ENCODE measurements around the gene MAPKAPK5. TPM values are rescaled to one million over a fixed set of nuclear protein-coding genes. Genes with fewer than 3 reads are reported as not detected.
"Not testable (repeated sequence)": the region's sequence is repeated elsewhere in the genome, so short reads cannot be mapped to it uniquely, and the experiment has no call there.

Gene MAPKAPK5
- total and polyA plus RNA-seq, 10 of the 15 experiments (the other 5 are each of a cell fraction or from before 2014, with no cell fraction given) = 12.6 to 54.3 (median 41.5) TPM

DNA sequence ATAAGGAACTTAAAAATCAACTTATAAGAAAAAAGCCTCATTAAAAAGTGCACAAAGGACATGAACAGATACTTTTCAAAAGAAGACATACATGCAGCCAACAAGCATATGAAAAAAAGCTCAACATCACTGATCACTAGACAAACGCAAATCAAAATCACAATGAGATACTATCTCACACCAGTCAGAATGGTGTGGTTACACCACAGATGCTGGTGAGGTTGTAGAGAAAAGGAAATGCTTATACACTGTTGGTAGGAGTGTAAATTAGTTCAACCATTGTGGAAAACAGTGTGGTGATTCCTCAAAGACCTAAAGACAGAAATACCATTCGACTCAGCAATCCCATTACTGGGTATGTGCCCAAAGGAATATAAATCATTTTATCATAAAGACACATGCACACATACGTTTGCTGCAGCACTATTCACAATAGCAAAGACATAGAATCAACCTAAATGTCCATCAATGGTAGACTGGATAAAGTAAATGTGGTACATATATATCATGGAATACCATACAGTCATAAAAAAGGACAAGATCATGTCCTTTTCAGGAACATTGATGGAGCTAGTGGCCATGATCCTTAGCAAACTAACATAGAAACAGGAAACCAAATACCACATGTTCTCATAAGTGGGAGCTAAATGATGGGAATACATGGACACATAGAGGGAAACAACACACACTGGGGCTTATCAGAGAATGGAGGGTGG, 109.1 kb downstream of the MAPKAPK5 start:
- H3K4me2 ChIP-seq (ENCODE audit: control insufficient read depth, insufficient read depth); H3K27me3 ChIP-seq (replicated peaks in 1 of 2; ENCODE audit: control insufficient read depth in 2 of 2, insufficient read depth in 2 of 2, low read length in 1 of 2); H3K27ac ChIP-seq (ENCODE audit: control insufficient read depth, insufficient read depth); ATAC-seq; H3K4me1 ChIP-seq (ENCODE audit: control insufficient read depth, insufficient read depth, low read length); in situ Hi-C loops (cut with MboI); DNase-seq (ENCODE audit: low read depth, low spot score); H3K9ac ChIP-seq (ENCODE audit: control insufficient read depth, insufficient read depth, low read length); H3K79me2 ChIP-seq (ENCODE audit: control insufficient read depth, insufficient read depth, low read length); FAIRE-seq; intact Hi-C loops (cut with micrococcal nuclease; ENCODE audit: unreplicated experiment); H4K20me1 ChIP-seq (ENCODE audit: control insufficient read depth, insufficient read depth); RAD21 ChIA-PET (ENCODE audit: unreplicated experiment); H3K36me3 ChIP-seq (ENCODE audit: control insufficient read depth in 2 of 2, insufficient read depth in 2 of 2, low read length in 1 of 2); BruUV-seq (replicated peaks); H3K4me3 ChIP-seq; H2AFZ ChIP-seq (ENCODE audit: control insufficient read depth, low read depth, low read length); H3K9me3 ChIP-seq (replicated peaks; ENCODE audit: control insufficient read depth, insufficient read depth, low read length): not testable (repeated sequence)
- whole genome bisulfite sequencing (ENCODE audit: insufficient coverage, insufficient replicate concordance, low lambda C conversion rate, missing lambda C conversion rate) = 63% methylated on average over 3 of the region's 3 CpGs
- ChIA-PET POLR2A (interaction anchor here (0.5 kb wide), 1 partner anchor 237 kb away, joined by 3 read pairs; no protein-coding TSS in a partner anchor), CTCF (interaction anchor here (0.7 kb wide), 1 partner anchor 247 kb away, joined by 3 read pairs; no protein-coding TSS in a partner anchor), SMC1A (ENCODE audit: uncharacterized antibody, unreplicated experiment) (interaction anchor here (0.8 to 1.5 kb wide), 3 partner anchors 63 to 436 kb away, joined by 3 read pairs; no protein-coding TSS in a partner anchor)

Small RNA genes within 50 kb of the gene (microRNA-seq; reads per million reads assigned to microRNA genes)
- not detected for gene MIR6761

Small RNA genes within 50 kb of the gene (small RNA-seq; reads per million reads assigned to genes)
- 0.12 reads per million for gene MIR6761

Other genes starting within 250 kb of the MAPKAPK5 start
- 8.9 and 10.7 TPM in 2 replicates for gene ATXN2, start 242.9 kb upstream of the MAPKAPK5 start, total RNA-seq (2014; rRNA removed)
- 16.6 and 16.8 TPM in 2 replicates for gene ATXN2, start 242.9 kb upstream of the MAPKAPK5 start, total RNA-seq (2014; rRNA removed; fragmentation: Illumina TruSeq; extraction: Trizol)
- gene ATXN2, start 242.9 kb upstream of the MAPKAPK5 start, total RNA-seq (2021) = 28.6 and 31.5 TPM in 2 replicates
- gene ATXN2, start 242.9 kb upstream of the MAPKAPK5 start, polyA plus RNA-seq (2011; rRNA removed) = 16.0 and 17.6 TPM in 2 replicates
- 26.3 and 36.3 TPM in 2 replicates for gene ATXN2, start 242.9 kb upstream of the MAPKAPK5 start, polyA plus RNA-seq (2014; fragmentation: Illumina TruSeq; extraction: Trizol)
- gene ATXN2, start 242.9 kb upstream of the MAPKAPK5 start, polyA plus RNA-seq (2014; fragmentation: Nextera tagmentation; extraction: Ambion mirVana) = 10 to 100 TPM in 1 of 2 experiments, 1 to 10 TPM in 1; 8.8 to 13.3 TPM
- gene ATXN2, start 242.9 kb upstream of the MAPKAPK5 start, polyA plus RNA-seq (2014; rRNA removed) = 18.4 and 20.3 TPM in 2 replicates
- gene ATXN2, start 242.9 kb upstream of the MAPKAPK5 start, polyA plus RNA-seq (2016; fragmentation: Nextera tagmentation; extraction: Ambion mirVana) = 10 to 100 TPM; 23.4 to 28.5 TPM
- gene BRAP, start 156.3 kb upstream of the MAPKAPK5 start, total RNA-seq (2014; rRNA removed) = 14.1 and 15.4 TPM in 2 replicates
- gene BRAP, start 156.3 kb upstream of the MAPKAPK5 start, total RNA-seq (2014; rRNA removed; fragmentation: Illumina TruSeq; extraction: Trizol) = 16.3 and 16.6 TPM in 2 replicates
- 18.1 and 19.1 TPM in 2 replicates for gene BRAP, start 156.3 kb upstream of the MAPKAPK5 start, total RNA-seq (2021)
- 19.9 and 23.8 TPM in 2 replicates for gene BRAP, start 156.3 kb upstream of the MAPKAPK5 start, polyA plus RNA-seq (2011; rRNA removed)
- gene BRAP, start 156.3 kb upstream of the MAPKAPK5 start, polyA plus RNA-seq (2014; fragmentation: Illumina TruSeq; extraction: Trizol) = 20.1 and 20.2 TPM in 2 replicates
- gene BRAP, start 156.3 kb upstream of the MAPKAPK5 start, polyA plus RNA-seq (2014; fragmentation: Nextera tagmentation; extraction: Ambion mirVana) = 1 to 10 TPM; 2.3 to 3.4 TPM
- gene BRAP, start 156.3 kb upstream of the MAPKAPK5 start, polyA plus RNA-seq (2014; rRNA removed) = 11.4 and 12.4 TPM in 2 replicates
- 10 to 100 TPM; 26.4 to 28.2 TPM for gene BRAP, start 156.3 kb upstream of the MAPKAPK5 start, polyA plus RNA-seq (2016; fragmentation: Nextera tagmentation; extraction: Ambion mirVana)
- 16.7 and 18.2 TPM in 2 replicates for gene ACAD10, start 156.2 kb upstream of the MAPKAPK5 start, total RNA-seq (2014; rRNA removed)
- gene ACAD10, start 156.2 kb upstream of the MAPKAPK5 start, total RNA-seq (2014; rRNA removed; fragmentation: Illumina TruSeq; extraction: Trizol) = 12.0 and 14.1 TPM in 2 replicates
- gene ACAD10, start 156.2 kb upstream of the MAPKAPK5 start, total RNA-seq (2021) = 20.4 and 21.5 TPM in 2 replicates
- gene ACAD10, start 156.2 kb upstream of the MAPKAPK5 start, polyA plus RNA-seq (2011; rRNA removed) = 11.5 and 19.5 TPM in 2 replicates
- 16.8 and 19.1 TPM in 2 replicates for gene ACAD10, start 156.2 kb upstream of the MAPKAPK5 start, polyA plus RNA-seq (2014; fragmentation: Illumina TruSeq; extraction: Trizol)
- gene ACAD10, start 156.2 kb upstream of the MAPKAPK5 start, polyA plus RNA-seq (2014; fragmentation: Nextera tagmentation; extraction: Ambion mirVana) = 1 to 10 TPM; 2.9 to 3.4 TPM
- 16.0 and 18.7 TPM in 2 replicates for gene ACAD10, start 156.2 kb upstream of the MAPKAPK5 start, polyA plus RNA-seq (2014; rRNA removed)
- 10 to 100 TPM; 15.3 to 21.9 TPM for gene ACAD10, start 156.2 kb upstream of the MAPKAPK5 start, polyA plus RNA-seq (2016; fragmentation: Nextera tagmentation; extraction: Ambion mirVana)
- gene ALDH2, start 75.3 kb upstream of the MAPKAPK5 start, total RNA-seq (2014; rRNA removed) = 11.9 and 12.2 TPM in 2 replicates
- 4.5 and 4.8 TPM in 2 replicates for gene ALDH2, start 75.3 kb upstream of the MAPKAPK5 start, total RNA-seq (2014; rRNA removed; fragmentation: Illumina TruSeq; extraction: Trizol)
- gene ALDH2, start 75.3 kb upstream of the MAPKAPK5 start, total RNA-seq (2021) = 15.2 and 16.6 TPM in 2 replicates
- gene ALDH2, start 75.3 kb upstream of the MAPKAPK5 start, polyA plus RNA-seq (2011; rRNA removed) = 1.4 TPM in 2 replicates
- gene ALDH2, start 75.3 kb upstream of the MAPKAPK5 start, polyA plus RNA-seq (2014; fragmentation: Illumina TruSeq; extraction: Trizol) = 5.9 and 7.7 TPM in 2 replicates
- gene ALDH2, start 75.3 kb upstream of the MAPKAPK5 start, polyA plus RNA-seq (2014; fragmentation: Nextera tagmentation; extraction: Ambion mirVana) = 1 to 10 TPM; 1.8 to 4.9 TPM
- gene ALDH2, start 75.3 kb upstream of the MAPKAPK5 start, polyA plus RNA-seq (2014; rRNA removed) = 16.2 and 16.4 TPM in 2 replicates
- 10 to 100 TPM in 1 of 2 experiments, 1 to 10 TPM in 1; 9.7 to 12.4 TPM for gene ALDH2, start 75.3 kb upstream of the MAPKAPK5 start, polyA plus RNA-seq (2016; fragmentation: Nextera tagmentation; extraction: Ambion mirVana)
- gene TMEM116, start 170.9 kb downstream of the MAPKAPK5 start, total RNA-seq (2014; rRNA removed) = 6.0 and 7.2 TPM in 2 replicates
- gene TMEM116, start 170.9 kb downstream of the MAPKAPK5 start, total RNA-seq (2014; rRNA removed; fragmentation: Illumina TruSeq; extraction: Trizol) = 8.9 and 9.2 TPM in 2 replicates
- 5.5 and 6.0 TPM in 2 replicates for gene TMEM116, start 170.9 kb downstream of the MAPKAPK5 start, total RNA-seq (2021)
- gene TMEM116, start 170.9 kb downstream of the MAPKAPK5 start, polyA plus RNA-seq (2011; rRNA removed) = 25.7 and 31.0 TPM in 2 replicates
- gene TMEM116, start 170.9 kb downstream of the MAPKAPK5 start, polyA plus RNA-seq (2014; fragmentation: Illumina TruSeq; extraction: Trizol) = 7.6 and 7.8 TPM in 2 replicates
- 10 to 100 TPM in 1 of 2 experiments, 1 to 10 TPM in 1; 7.9 to 13.5 TPM for gene TMEM116, start 170.9 kb downstream of the MAPKAPK5 start, polyA plus RNA-seq (2014; fragmentation: Nextera tagmentation; extraction: Ambion mirVana)
- 7.7 and 8.0 TPM in 2 replicates for gene TMEM116, start 170.9 kb downstream of the MAPKAPK5 start, polyA plus RNA-seq (2014; rRNA removed)
- 10 to 100 TPM; 10.9 to 13.0 TPM for gene TMEM116, start 170.9 kb downstream of the MAPKAPK5 start, polyA plus RNA-seq (2016; fragmentation: Nextera tagmentation; extraction: Ambion mirVana)
- gene ERP29, start 171.2 kb downstream of the MAPKAPK5 start, total RNA-seq (2014; rRNA removed) = 43.9 and 46.7 TPM in 2 replicates
- gene ERP29, start 171.2 kb downstream of the MAPKAPK5 start, total RNA-seq (2014; rRNA removed; fragmentation: Illumina TruSeq; extraction: Trizol) = 127 and 141 TPM in 2 replicates
- 97.8 and 102 TPM in 2 replicates for gene ERP29, start 171.2 kb downstream of the MAPKAPK5 start, total RNA-seq (2021)
- 146 and 157 TPM in 2 replicates for gene ERP29, start 171.2 kb downstream of the MAPKAPK5 start, polyA plus RNA-seq (2011; rRNA removed)
- 59.9 and 106 TPM in 2 replicates for gene ERP29, start 171.2 kb downstream of the MAPKAPK5 start, polyA plus RNA-seq (2014; fragmentation: Illumina TruSeq; extraction: Trizol)
- 100 to 1,000 TPM in 1 of 2 experiments, 10 to 100 TPM in 1; 47.1 to 119 TPM for gene ERP29, start 171.2 kb downstream of the MAPKAPK5 start, polyA plus RNA-seq (2014; fragmentation: Nextera tagmentation; extraction: Ambion mirVana)
- gene ERP29, start 171.2 kb downstream of the MAPKAPK5 start, polyA plus RNA-seq (2014; rRNA removed) = 115 and 127 TPM in 2 replicates
- gene ERP29, start 171.2 kb downstream of the MAPKAPK5 start, polyA plus RNA-seq (2016; fragmentation: Nextera tagmentation; extraction: Ambion mirVana) = 100 to 1,000 TPM; 103 to 107 TPM